Ureter (tissue), 1 donor: ENCODE measurements around the gene CSH1. TPM values are rescaled to one million over a fixed set of nuclear protein-coding genes. Genes with fewer than 3 reads are reported as not detected.
"Not testable (repeated sequence)": the region's sequence is repeated elsewhere in the genome, so short reads cannot be mapped to it uniquely, and the experiment has no call there.

Experiments used
- DNase-seq: peaks from one replicate; pipeline ENCODE4 v3.0.0-alpha.2; 2020; ENCODE audit warnings: low spot score
- total RNA-seq: library from RNA; stranded (reverse); gene quantifications from one replicate; pipeline ENCODE4 v1.2.4, GENCODE V29; 2023
- donor health status: DM: yes; HTN: yes; CAD: no.

CSH1 gene
- total RNA-seq, 1 donor from 2014 or later: not detected

- no peak for DNase-seq
These were observed 32.8 kb upstream of the CSH1 start for GRCh38 chr17:63928966-63929695.

- DNase-seq: no peak
These were observed 31.8 kb upstream of the CSH1 start for GRCh38 chr17:63928172-63928666.

GRCh38 chr17:63927464-63928171, 31.2 kb upstream of the CSH1 start:
- DNase-seq: no peak

- DNase-seq: no peak
These were observed 29.8 kb upstream of the CSH1 start for GRCh38 chr17:63926164-63926563.

- no peak for DNase-seq
These were observed 29.2 kb upstream of the CSH1 start for GRCh38 chr17:63925615-63926014.

GRCh38 chr17:63922402-63922801, 26.0 kb upstream of the CSH1 start:
- not testable (repeated sequence) for DNase-seq

- not testable (repeated sequence) for DNase-seq
These were observed 24.4 kb upstream of the CSH1 start for GRCh38 chr17:63920779-63921178.

GRCh38 chr17:63920050-63920449, 23.7 kb upstream of the CSH1 start:
- DNase-seq: not testable (repeated sequence)

- peak; percentile 67 for DNase-seq
These were observed 22.9 kb upstream of the CSH1 start for GRCh38 chr17:63919311-63919723.

GRCh38 chr17:63918789-63919305, 22.5 kb upstream of the CSH1 start, which contains the start of gene GH1:
Gene GH1, minus strand, starts transcription at chr17:63918839. Its CDS starts 63 bp downstream, at chr17:63918776.
- DNase-seq: not testable (repeated sequence)

- DNase-seq: no peak
These were observed 21.9 kb upstream of the CSH1 start for GRCh38 chr17:63918305-63918704.

- DNase-seq: no peak
These were observed 21.3 kb upstream of the CSH1 start for GRCh38 chr17:63917646-63918045.

- DNase-seq: not testable (repeated sequence)
These were observed 20.8 kb upstream of the CSH1 start for GRCh38 chr17:63917206-63917605.

- DNase-seq: no peak
These were observed 20.3 kb upstream of the CSH1 start for GRCh38 chr17:63916566-63917185.

GRCh38 chr17:63915753-63916152, 19.4 kb upstream of the CSH1 start:
- not testable (repeated sequence) for DNase-seq

GRCh38 chr17:63914471-63914870, 18.1 kb upstream of the CSH1 start:
- no peak for DNase-seq

GRCh38 chr17:63911657-63912100, 15.3 kb upstream of the CSH1 start:
- DNase-seq: no peak

GRCh38 chr17:63911041-63911635, 14.8 kb upstream of the CSH1 start, which contains the start of gene CSHL1:
Gene CSHL1, minus strand, starts transcription at chr17:63911258. Its CDS starts 62 bp downstream, at chr17:63911196.
- no peak for DNase-seq

- DNase-seq: no peak
These were observed 13.7 kb upstream of the CSH1 start for GRCh38 chr17:63910096-63910495.

- not testable (repeated sequence) for DNase-seq
These were observed 13.2 kb upstream of the CSH1 start for GRCh38 chr17:63909586-63909985.

- DNase-seq: not testable (repeated sequence)
These were observed 10.9 kb upstream of the CSH1 start for GRCh38 chr17:63907161-63907778.
